ENCODE data around the gene ZNF267. TPM values are rescaled to one million over a fixed set of nuclear protein-coding genes. Genes with fewer than 3 reads are reported as not detected.
"Not testable (repeated sequence)": the region's sequence is repeated elsewhere in the genome, so short reads cannot be mapped to it uniquely, and the experiment has no call there.

Gene ZNF267
- total RNA-seq, 1 experiment from 2014 or later: 25.5 TPM

DNA sequence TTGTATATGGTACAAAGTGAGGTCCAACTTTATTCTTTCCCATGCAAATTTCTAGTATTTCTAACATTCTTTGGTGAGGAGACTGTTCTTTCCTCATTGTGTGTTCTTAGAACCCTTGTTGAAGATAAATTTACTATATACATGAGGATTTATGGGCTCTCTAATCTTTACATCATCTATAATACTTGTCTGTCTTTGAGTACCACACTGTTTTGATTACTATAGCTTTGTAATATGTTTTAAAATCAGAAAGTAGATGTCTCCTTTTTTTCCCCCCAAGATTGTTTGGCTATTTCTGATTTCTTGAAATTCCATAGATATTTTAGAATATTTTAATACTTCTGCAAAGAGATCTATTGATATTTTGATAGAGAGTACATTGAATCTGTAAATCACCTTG lies 23.7 kb downstream of the ZNF267 start:
- DNase-seq: no peak
- Mint-ChIP-seq H3K9me3 (ENCODE audit: unreplicated experiment) (peaks cover 19% of the 10 kb centered on the region), H3K27me3 (ENCODE audit: insufficient read depth, unreplicated experiment) (no peaks in the 10 kb centered on the region), H3K4me3 (ENCODE audit: unreplicated experiment) (no peak overlapping the region), H3K36me3 (ENCODE audit: insufficient read depth, unreplicated experiment) (peaks cover 80% of the 10 kb centered on the region), H3K4me1 (ENCODE audit: low read depth, unreplicated experiment) (peaks cover 4% of the 10 kb centered on the region), H3K27ac (ENCODE audit: unreplicated experiment) (no peak overlapping the region)
- Histone ChIP-seq H3K4me1 (no peaks in the 10 kb centered on the region), H3K27me3 (replicated peaks; ENCODE audit: control insufficient read depth, insufficient read depth, low read length) (no peaks in the 10 kb centered on the region), H3K36me3 (ENCODE audit: control insufficient read depth, insufficient read depth, low read length) (peaks cover 6% of the 10 kb centered on the region; the same call in 1 of the 2 replicates), H3K9me3 (peaks cover 9% of the 10 kb centered on the region), H3K4me3 (ENCODE audit: low read depth, low read length) (no peak overlapping the region)
- TF ChIP-seq, protein P1, sequence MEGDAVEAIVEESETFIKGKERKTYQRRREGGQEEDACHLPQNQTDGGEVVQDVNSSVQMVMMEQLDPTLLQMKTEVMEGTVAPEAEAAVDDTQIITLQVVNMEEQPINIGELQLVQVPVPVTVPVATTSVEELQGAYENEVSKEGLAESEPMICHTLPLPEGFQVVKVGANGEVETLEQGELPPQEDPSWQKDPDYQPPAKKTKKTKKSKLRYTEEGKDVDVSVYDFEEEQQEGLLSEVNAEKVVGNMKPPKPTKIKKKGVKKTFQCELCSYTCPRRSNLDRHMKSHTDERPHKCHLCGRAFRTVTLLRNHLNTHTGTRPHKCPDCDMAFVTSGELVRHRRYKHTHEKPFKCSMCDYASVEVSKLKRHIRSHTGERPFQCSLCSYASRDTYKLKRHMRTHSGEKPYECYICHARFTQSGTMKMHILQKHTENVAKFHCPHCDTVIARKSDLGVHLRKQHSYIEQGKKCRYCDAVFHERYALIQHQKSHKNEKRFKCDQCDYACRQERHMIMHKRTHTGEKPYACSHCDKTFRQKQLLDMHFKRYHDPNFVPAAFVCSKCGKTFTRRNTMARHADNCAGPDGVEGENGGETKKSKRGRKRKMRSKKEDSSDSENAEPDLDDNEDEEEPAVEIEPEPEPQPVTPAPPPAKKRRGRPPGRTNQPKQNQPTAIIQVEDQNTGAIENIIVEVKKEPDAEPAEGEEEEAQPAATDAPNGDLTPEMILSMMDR (IDR thresholded peaks at IDR 0.05; ENCODE audit: insufficient read depth in 1 of 2, low read depth in 1 of 2, low read length in 1 of 2, severe bottlenecking in 1 of 2, unreplicated experiment in 1 of 2): no peak
- BruUV-seq (replicated peaks): no TSS peak
- ChIA-PET CTCF (no interaction called here), POLR2A (no interaction called here)
- intact Hi-C loops (cut with micrococcal nuclease; ENCODE audit: unreplicated experiment): no loop called here

GRCh38 chr16:31899505-31899904 lies 25.9 kb downstream of the ZNF267 start:
- H3K27me3 Mint-ChIP-seq (ENCODE audit: insufficient read depth, unreplicated experiment): no peaks in the 10 kb centered on the region
- H3K4me3 Mint-ChIP-seq (ENCODE audit: unreplicated experiment): no peak overlapping the region
- peaks cover 4% of the 10 kb centered on the region for H3K4me1 Mint-ChIP-seq (ENCODE audit: low read depth, unreplicated experiment)
- intact Hi-C loops (cut with micrococcal nuclease; ENCODE audit: unreplicated experiment): no loop called here
- no peaks in the 10 kb centered on the region for H3K4me1 ChIP-seq
- no TSS peak for BruUV-seq (replicated peaks)
- TF ChIP-seq, protein P1 (IDR thresholded peaks at IDR 0.05; ENCODE audit: insufficient read depth in 1 of 2, low read depth in 1 of 2, low read length in 1 of 2, severe bottlenecking in 1 of 2, unreplicated experiment in 1 of 2): no peak
- peaks cover 27% of the 10 kb centered on the region for H3K9me3 Mint-ChIP-seq (ENCODE audit: unreplicated experiment)
- ChIA-PET CTCF (no interaction called here), POLR2A (no interaction called here)
- DNase-seq: no peak
- H3K4me3 ChIP-seq (ENCODE audit: low read depth, low read length): no peak overlapping the region
- no peak overlapping the region for H3K27ac Mint-ChIP-seq (ENCODE audit: unreplicated experiment)
- H3K36me3 ChIP-seq (ENCODE audit: control insufficient read depth, insufficient read depth, low read length): peaks cover 6% of the 10 kb centered on the region; the same call in 1 of the 2 replicates
- H3K36me3 Mint-ChIP-seq (ENCODE audit: insufficient read depth, unreplicated experiment): peaks cover 62% of the 10 kb centered on the region
- no peaks in the 10 kb centered on the region for H3K27me3 ChIP-seq (replicated peaks; ENCODE audit: control insufficient read depth, insufficient read depth, low read length)
- H3K9me3 ChIP-seq: peaks cover 9% of the 10 kb centered on the region

DNA sequence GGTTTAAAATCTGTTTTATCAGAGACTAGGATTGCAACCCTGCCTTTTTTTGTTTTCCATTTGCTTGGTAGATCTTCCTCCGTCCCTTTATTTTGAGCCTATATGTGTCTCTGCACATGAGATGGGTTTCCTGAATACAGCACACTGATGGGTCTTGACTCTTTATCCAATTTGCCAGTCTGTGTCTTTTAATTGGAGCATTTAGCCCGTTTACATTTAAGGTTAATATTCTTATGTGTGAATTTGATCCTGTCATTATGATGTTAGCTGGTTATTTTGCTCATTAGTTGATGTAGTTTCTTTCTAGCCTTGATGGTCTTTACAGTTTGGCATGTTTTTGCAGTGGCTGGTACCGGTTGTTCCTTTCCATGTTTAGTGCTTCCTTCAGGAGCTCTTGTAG lies 31.0 kb downstream of the ZNF267 start:
- H3K4me1 ChIP-seq; CTCF ChIA-PET; H3K27me3 Mint-ChIP-seq (ENCODE audit: insufficient read depth, unreplicated experiment); DNase-seq; BruUV-seq (replicated peaks); H3K27ac Mint-ChIP-seq (ENCODE audit: unreplicated experiment); H3K4me1 Mint-ChIP-seq (ENCODE audit: low read depth, unreplicated experiment); POLR2A ChIA-PET; H3K4me3 ChIP-seq (ENCODE audit: low read depth, low read length); H3K36me3 ChIP-seq (ENCODE audit: control insufficient read depth, insufficient read depth, low read length); H3K27me3 ChIP-seq (replicated peaks; ENCODE audit: control insufficient read depth, insufficient read depth, low read length); H3K4me3 Mint-ChIP-seq (ENCODE audit: unreplicated experiment); intact Hi-C loops (cut with micrococcal nuclease; ENCODE audit: unreplicated experiment): not testable (repeated sequence)
- Mint-ChIP-seq H3K36me3 (ENCODE audit: insufficient read depth, unreplicated experiment) (peaks cover 26% of the 10 kb centered on the region), H3K9me3 (ENCODE audit: unreplicated experiment) (peaks cover 30% of the 10 kb centered on the region)
- peaks cover 16% of the 10 kb centered on the region for H3K9me3 ChIP-seq

DNA sequence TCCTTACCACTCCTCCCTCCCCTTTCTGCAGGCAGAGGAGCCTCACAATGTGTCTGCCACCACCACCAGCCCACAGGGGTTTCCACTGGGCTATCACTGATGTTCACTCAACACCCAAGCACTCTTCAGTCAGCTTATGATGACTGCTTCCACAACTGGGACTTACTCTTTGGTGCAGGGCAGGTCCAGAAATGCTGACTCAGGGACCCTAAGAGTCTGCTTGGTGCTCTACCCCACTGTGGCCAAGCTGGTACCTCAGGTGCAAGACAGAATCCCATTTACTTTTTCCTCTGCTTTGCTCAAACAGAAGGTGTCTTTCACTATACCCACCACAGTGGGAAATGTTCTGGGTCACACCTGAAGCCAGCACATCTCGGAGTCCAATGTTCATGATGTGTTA lies 40.1 kb downstream of the ZNF267 start:
- Histone ChIP-seq H3K4me1 (no peaks in the 10 kb centered on the region), H3K36me3 (ENCODE audit: control insufficient read depth, insufficient read depth, low read length) (peaks cover 5% of the 10 kb centered on the region), H3K9me3 (peaks cover 64% of the 10 kb centered on the region), H3K27me3 (replicated peaks; ENCODE audit: control insufficient read depth, insufficient read depth, low read length) (no peaks in the 10 kb centered on the region), H3K4me3 (ENCODE audit: low read depth, low read length) (no peak overlapping the region)
- Mint-ChIP-seq H3K4me3 (ENCODE audit: unreplicated experiment) (no peak overlapping the region), H3K27me3 (ENCODE audit: insufficient read depth, unreplicated experiment) (no peaks in the 10 kb centered on the region), H3K4me1 (ENCODE audit: low read depth, unreplicated experiment) (no peaks in the 10 kb centered on the region), H3K9me3 (ENCODE audit: unreplicated experiment) (peaks cover 67% of the 10 kb centered on the region), H3K27ac (ENCODE audit: unreplicated experiment) (no peak overlapping the region), H3K36me3 (ENCODE audit: insufficient read depth, unreplicated experiment) (peaks cover 67% of the 10 kb centered on the region)
- POLR2A ChIA-PET: no interaction called here
- TF ChIP-seq, protein P1 (IDR thresholded peaks at IDR 0.05; ENCODE audit: insufficient read depth in 1 of 2, low read depth in 1 of 2, low read length in 1 of 2, severe bottlenecking in 1 of 2, unreplicated experiment in 1 of 2): no peak
- intact Hi-C loops (cut with micrococcal nuclease; ENCODE audit: unreplicated experiment): no loop called here
- no peak for DNase-seq
- BruUV-seq (replicated peaks): no TSS peak
- CTCF ChIA-PET: no interaction called here
